NOMO-1 treated with dmso at 0.1 percent for 144 hours (cell line): ENCODE results near the gene DCDC2.
"Not testable (repeated sequence)": the region's sequence is repeated elsewhere in the genome, so short reads cannot be mapped to it uniquely, and the experiment has no call there.

Experiments used
- DNase-seq: peaks from one replicate; lab custom pipeline; 2025; ENCODE audit not compliant: unreplicated experiment; lab: John Stamatoyannopoulos, UW

Gene DCDC2

GRCh38 chr6:24329022-24329421, 28.8 kb downstream of the DCDC2 start:
- DNase-seq = no peak

- DNase-seq = no peak
Observed at GRCh38 chr6:24327756-24328155, 30.1 kb downstream of the DCDC2 start.

- no peak for DNase-seq
Observed at GRCh38 chr6:24325978-24326377, 31.9 kb downstream of the DCDC2 start.

GRCh38 chr6:24324617-24325016, 33.2 kb downstream of the DCDC2 start:
- DNase-seq = no peak

GRCh38 chr6:24323632-24324337, 34.1 kb downstream of the DCDC2 start:
- no peak for DNase-seq

GRCh38 chr6:24322924-24323323, 34.9 kb downstream of the DCDC2 start:
- DNase-seq = no peak

- not testable (repeated sequence) for DNase-seq
Observed at GRCh38 chr6:24322446-24322845, 35.4 kb downstream of the DCDC2 start.

- no peak for DNase-seq
Observed at GRCh38 chr6:24321538-24322162, 36.2 kb downstream of the DCDC2 start.

- DNase-seq = no peak
Observed at GRCh38 chr6:24313251-24314141, 44.4 kb downstream of the DCDC2 start.

GRCh38 chr6:24311775-24312174, 46.1 kb downstream of the DCDC2 start:
- not testable (repeated sequence) for DNase-seq

- DNase-seq = no peak
Observed at GRCh38 chr6:24307881-24308280, 50.0 kb downstream of the DCDC2 start.

- no peak for DNase-seq
Observed at GRCh38 chr6:24306936-24307335, 50.9 kb downstream of the DCDC2 start.

- DNase-seq = no peak
Observed at GRCh38 chr6:24306038-24306437, 51.8 kb downstream of the DCDC2 start.

GRCh38 chr6:24296944-24297343, 60.9 kb downstream of the DCDC2 start:
- no peak for DNase-seq

- DNase-seq = not testable (repeated sequence)
Observed at GRCh38 chr6:24293852-24294251, 64.0 kb downstream of the DCDC2 start.

GRCh38 chr6:24287239-24287638, 70.6 kb downstream of the DCDC2 start:
- DNase-seq = no peak

GRCh38 chr6:24284006-24284405, 73.9 kb downstream of the DCDC2 start:
- DNase-seq = no peak

- DNase-seq = peak; percentile 48
Observed at GRCh38 chr6:24283043-24283985, 74.5 kb downstream of the DCDC2 start.

- DNase-seq = no peak
Observed at GRCh38 chr6:24274441-24275083, 83.3 kb downstream of the DCDC2 start.
